ENCODE results near the gene KCNIP1. TPM values are rescaled to one million over a fixed set of nuclear protein-coding genes. Genes with fewer than 3 reads are reported as not detected.

KCNIP1 gene
- total RNA-seq, 4 donors from 2014 or later, result 0.97 to 1.7 TPM; not detected in 2

DNA sequence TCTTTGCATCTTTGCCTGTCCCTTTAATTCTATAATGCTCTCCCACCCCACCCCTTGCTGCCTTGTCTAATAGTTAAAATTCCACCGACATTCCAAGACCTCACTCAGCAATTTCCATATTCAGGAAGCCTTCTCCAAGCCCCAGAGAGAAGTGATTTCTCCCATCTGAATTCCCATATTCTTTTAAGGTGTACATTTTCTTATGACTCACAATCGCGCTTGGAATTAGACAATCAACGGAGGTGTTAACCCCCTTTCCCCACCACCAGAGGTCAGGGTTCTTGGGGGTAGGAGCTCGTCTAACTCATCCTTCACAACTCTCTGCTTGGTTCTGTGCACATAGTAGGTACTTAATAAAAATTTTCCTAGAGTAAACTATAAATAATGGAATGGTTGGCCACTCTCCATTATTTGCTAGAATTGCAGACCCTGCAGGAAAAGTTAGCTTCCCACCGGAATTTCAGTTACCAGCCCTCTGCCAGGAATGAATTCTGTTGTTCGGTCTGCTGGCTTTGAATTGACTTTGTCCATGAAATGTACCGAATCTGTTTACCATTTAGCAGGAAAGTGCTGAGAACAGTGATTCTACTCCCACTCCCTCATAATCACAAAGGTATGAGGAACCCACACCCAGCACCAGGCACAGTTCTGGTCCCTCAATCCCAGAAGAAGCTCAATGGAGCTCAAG lies 5.0 kb downstream of the KCNIP1 start:
- Histone ChIP-seq H3K27ac (replicated peaks in 1 of 4) (no peak overlapping the region), H3K4me3 (no peak overlapping the region), H3K4me1 (peaks cover 0 to 8% (median 6%) of the 10 kb centered on the region in 4 donors), H3K9me3 (no peaks in the 10 kb centered on the region), H3K36me3 (no peaks in the 10 kb centered on the region), H3K27me3 (peaks cover 0 to 18% (median 6%) of the 10 kb centered on the region in 4 donors)
- intact Hi-C loops (cut with DNase I), result no loop called here
- WGBS, result 79% methylated on average over 8 of the region's 8 CpGs
- DNase-seq (ENCODE audit: extremely low spot score), result no peak
- TF ChIP-seq, protein P1, sequence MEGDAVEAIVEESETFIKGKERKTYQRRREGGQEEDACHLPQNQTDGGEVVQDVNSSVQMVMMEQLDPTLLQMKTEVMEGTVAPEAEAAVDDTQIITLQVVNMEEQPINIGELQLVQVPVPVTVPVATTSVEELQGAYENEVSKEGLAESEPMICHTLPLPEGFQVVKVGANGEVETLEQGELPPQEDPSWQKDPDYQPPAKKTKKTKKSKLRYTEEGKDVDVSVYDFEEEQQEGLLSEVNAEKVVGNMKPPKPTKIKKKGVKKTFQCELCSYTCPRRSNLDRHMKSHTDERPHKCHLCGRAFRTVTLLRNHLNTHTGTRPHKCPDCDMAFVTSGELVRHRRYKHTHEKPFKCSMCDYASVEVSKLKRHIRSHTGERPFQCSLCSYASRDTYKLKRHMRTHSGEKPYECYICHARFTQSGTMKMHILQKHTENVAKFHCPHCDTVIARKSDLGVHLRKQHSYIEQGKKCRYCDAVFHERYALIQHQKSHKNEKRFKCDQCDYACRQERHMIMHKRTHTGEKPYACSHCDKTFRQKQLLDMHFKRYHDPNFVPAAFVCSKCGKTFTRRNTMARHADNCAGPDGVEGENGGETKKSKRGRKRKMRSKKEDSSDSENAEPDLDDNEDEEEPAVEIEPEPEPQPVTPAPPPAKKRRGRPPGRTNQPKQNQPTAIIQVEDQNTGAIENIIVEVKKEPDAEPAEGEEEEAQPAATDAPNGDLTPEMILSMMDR (IDR thresholded peaks at IDR 0.05), result no peak
- TF ChIP-seq POLR2AphosphoS5 (IDR thresholded peaks at IDR 0.05) (no peak), POLR2A (IDR thresholded peaks at IDR 0.05; ENCODE audit: low read depth) (no peak), EP300 (IDR thresholded peaks at IDR 0.05) (no peak)

DNA sequence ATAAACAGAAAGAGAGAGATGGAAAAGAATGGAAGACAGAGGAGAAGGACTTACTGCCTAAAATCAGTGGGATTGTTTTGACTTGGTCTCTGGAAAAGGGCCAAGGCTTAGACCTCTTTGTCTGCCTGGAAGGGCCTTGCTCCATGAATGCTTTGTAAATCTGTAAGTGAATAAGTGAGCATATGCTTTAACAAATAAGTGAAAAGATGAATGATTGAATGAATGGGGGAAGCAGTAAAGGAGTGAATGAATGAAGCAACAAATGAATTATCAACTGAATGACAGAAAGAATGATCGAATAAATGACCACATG lies 5.5 kb downstream of the KCNIP1 start:
- intact Hi-C loops (cut with DNase I), result no loop called here
- WGBS, result 89% methylated on average over 1 of the region's 1 CpG
- TF ChIP-seq EP300 (IDR thresholded peaks at IDR 0.05) (no peak), POLR2AphosphoS5 (IDR thresholded peaks at IDR 0.05) (no peak), POLR2A (IDR thresholded peaks at IDR 0.05; ENCODE audit: low read depth) (no peak)
- TF ChIP-seq, protein P1 (IDR thresholded peaks at IDR 0.05), result no peak

DNA sequence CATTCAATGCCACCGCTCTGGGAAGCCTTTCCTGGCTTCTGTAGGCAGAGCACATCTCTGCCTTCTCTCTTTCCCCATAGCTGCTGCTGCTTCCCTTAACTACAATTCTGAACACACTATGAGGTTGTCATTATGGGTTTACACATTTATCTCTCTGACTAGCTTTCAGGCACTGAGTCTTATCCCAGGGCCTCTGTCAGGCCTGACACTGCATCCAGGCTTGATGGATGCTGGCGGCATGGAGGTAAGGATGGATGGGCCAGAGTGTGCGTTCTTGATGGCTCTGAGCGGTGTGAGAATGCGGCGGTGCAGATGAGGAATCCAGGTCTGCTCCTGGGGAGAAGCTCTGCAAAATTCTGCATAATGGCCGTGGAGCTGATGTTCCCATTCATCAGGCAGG lies 6.3 kb downstream of the KCNIP1 start:
- TF ChIP-seq EP300 (IDR thresholded peaks at IDR 0.05), result no peak
- no peak for TF ChIP-seq POLR2A (IDR thresholded peaks at IDR 0.05; ENCODE audit: low read depth)
- TF ChIP-seq POLR2AphosphoS5 (IDR thresholded peaks at IDR 0.05), result no peak
- TF ChIP-seq, protein P1 (IDR thresholded peaks at IDR 0.05), result no peak
- Histone ChIP-seq H3K4me3 (no peak overlapping the region), H3K9me3 (no peaks in the 10 kb centered on the region), H3K4me1 (no peaks in the 10 kb centered on the region), H3K27ac (replicated peaks in 1 of 4) (no peak overlapping the region), H3K36me3 (no peaks in the 10 kb centered on the region), H3K27me3 (peaks cover 0 to 4% (median 0%) of the 10 kb centered on the region in 4 donors)
- intact Hi-C loops (cut with DNase I), result no loop called here
- WGBS, result 96% methylated on average over 7 of the region's 7 CpGs
- no peak for DNase-seq (ENCODE audit: extremely low spot score)

More for the DNA sequence above, 5.5 kb downstream of the KCNIP1 start:
- H3K9me3 ChIP-seq, result no peaks in the 10 kb centered on the region
- peaks cover 0 to 13% (median 2%) of the 10 kb centered on the region in 4 donors for H3K27me3 ChIP-seq
- no peak for DNase-seq (ENCODE audit: extremely low spot score)
- no peak overlapping the region for H3K4me3 ChIP-seq
- no peak overlapping the region for H3K27ac ChIP-seq (replicated peaks in 1 of 4)
- H3K36me3 ChIP-seq, result no peaks in the 10 kb centered on the region
- peaks cover 0 to 3% (median 1%) of the 10 kb centered on the region in 4 donors for H3K4me1 ChIP-seq

DNA sequence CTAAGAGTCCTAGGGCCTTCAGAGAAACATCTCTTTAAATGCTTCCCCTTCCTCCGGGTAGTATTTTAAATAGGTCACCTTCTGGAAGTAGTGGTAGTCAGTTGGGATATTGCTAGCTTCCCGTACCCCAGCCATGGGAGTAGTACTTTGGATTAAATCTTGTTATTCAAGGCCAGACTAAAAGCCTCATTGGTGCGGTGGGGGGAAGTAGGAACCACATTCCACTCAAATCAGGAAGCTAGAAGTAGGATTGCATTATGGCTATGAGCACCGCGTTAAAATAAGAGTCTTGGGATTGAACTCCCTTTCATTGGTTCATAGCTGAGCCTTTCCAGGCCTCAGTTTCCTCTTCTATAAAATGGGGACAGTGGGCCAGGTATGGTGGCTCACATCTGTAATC lies 6.7 kb downstream of the KCNIP1 start:
- DNase-seq (ENCODE audit: extremely low spot score), result no peak
- TF ChIP-seq POLR2A (IDR thresholded peaks at IDR 0.05; ENCODE audit: low read depth), result no peak
- TF ChIP-seq, protein P1 (IDR thresholded peaks at IDR 0.05), result no peak
- no peak for TF ChIP-seq EP300 (IDR thresholded peaks at IDR 0.05)
- TF ChIP-seq POLR2AphosphoS5 (IDR thresholded peaks at IDR 0.05), result no peak
- H3K36me3 ChIP-seq, result no peaks in the 10 kb centered on the region
- H3K4me1 ChIP-seq, result no peaks in the 10 kb centered on the region
- WGBS, result 81% methylated on average over 5 of the region's 5 CpGs
- no peak overlapping the region for H3K27ac ChIP-seq (replicated peaks in 1 of 4)
- peaks cover 0 to 4% (median 0%) of the 10 kb centered on the region in 4 donors for H3K27me3 ChIP-seq
- intact Hi-C loops (cut with DNase I), result no loop called here
- H3K9me3 ChIP-seq, result no peaks in the 10 kb centered on the region
- no peak overlapping the region for H3K4me3 ChIP-seq

Measured in esophagus muscularis mucosa (tissue), 4 donors.